PC-9 (cell line): ENCODE measurements around the gene CLDN7.

Source experiments
- EZH2 ChIP-seq: fragments of 200-600 bp; sonication (generic); IDR thresholded peaks from 2 replicates; pipeline ENCODE4 v1.8.0; 2017; ENCODE audit warnings: antibody characterized with exemption, low read depth
- TF ChIP-seq, protein P1 (sequence below): fragments of 200-600 bp; sonication (generic); conservative IDR thresholded peaks from 2 replicates; pipeline ENCODE4 v1.6.1; 2017; ENCODE audit warnings: mixed run types, antibody characterized with exemption, mild to moderate bottlenecking, moderate library complexity

DNA sequence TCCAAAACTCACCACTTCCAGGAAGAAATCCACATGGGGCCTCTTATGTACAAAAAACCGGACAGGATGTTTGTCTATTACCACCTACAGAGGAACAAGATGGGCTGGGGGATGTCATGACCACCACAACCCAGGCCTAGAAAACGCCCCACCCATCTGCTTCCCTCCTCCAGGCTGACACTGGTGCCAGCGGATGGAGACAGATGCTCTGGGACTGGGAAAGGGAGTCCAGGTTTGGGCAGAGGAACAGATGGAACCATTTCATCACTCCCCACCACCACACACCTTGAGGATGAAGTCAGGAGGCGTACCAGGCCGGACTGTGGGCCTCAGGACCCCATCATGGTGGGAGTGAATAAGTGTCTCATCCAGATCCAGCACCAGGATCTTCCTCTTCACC, 15.5 kb downstream of the CLDN7 start:
- TF ChIP-seq, protein P1, sequence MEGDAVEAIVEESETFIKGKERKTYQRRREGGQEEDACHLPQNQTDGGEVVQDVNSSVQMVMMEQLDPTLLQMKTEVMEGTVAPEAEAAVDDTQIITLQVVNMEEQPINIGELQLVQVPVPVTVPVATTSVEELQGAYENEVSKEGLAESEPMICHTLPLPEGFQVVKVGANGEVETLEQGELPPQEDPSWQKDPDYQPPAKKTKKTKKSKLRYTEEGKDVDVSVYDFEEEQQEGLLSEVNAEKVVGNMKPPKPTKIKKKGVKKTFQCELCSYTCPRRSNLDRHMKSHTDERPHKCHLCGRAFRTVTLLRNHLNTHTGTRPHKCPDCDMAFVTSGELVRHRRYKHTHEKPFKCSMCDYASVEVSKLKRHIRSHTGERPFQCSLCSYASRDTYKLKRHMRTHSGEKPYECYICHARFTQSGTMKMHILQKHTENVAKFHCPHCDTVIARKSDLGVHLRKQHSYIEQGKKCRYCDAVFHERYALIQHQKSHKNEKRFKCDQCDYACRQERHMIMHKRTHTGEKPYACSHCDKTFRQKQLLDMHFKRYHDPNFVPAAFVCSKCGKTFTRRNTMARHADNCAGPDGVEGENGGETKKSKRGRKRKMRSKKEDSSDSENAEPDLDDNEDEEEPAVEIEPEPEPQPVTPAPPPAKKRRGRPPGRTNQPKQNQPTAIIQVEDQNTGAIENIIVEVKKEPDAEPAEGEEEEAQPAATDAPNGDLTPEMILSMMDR = no peak
- no peak for TF ChIP-seq EZH2
